Measurements from ENCODE around the gene CYFIP2.

The CYFIP2 gene

GRCh38 chr5:157258450-157258849 lies 7.5 kb upstream of the CYFIP2 start:
- DNase-seq (ENCODE audit: low read depth), result no peak

- DNase-seq (ENCODE audit: low read depth), result no peak
Measured at GRCh38 chr5:157259699-157260098, 6.2 kb upstream of the CYFIP2 start.

GRCh38 chr5:157263496-157264090 lies 2.3 kb upstream of the CYFIP2 start:
- no peak for DNase-seq (ENCODE audit: low read depth)

- DNase-seq (ENCODE audit: low read depth), result no peak
Measured at GRCh38 chr5:157266286-157267007, 524 bp downstream of the CYFIP2 start.

- no peak for DNase-seq (ENCODE audit: low read depth)
Measured at GRCh38 chr5:157267025-157267424, 1.1 kb downstream of the CYFIP2 start.

- no peak for DNase-seq (ENCODE audit: low read depth)
Measured at GRCh38 chr5:157267761-157268480, 2.0 kb downstream of the CYFIP2 start.

- no peak for DNase-seq (ENCODE audit: low read depth)
Measured at GRCh38 chr5:157269165-157269671, 3.3 kb downstream of the CYFIP2 start.

- DNase-seq (ENCODE audit: low read depth), result no peak
Measured at GRCh38 chr5:157269761-157270272, 3.9 kb downstream of the CYFIP2 start.

GRCh38 chr5:157270771-157271170 lies 4.8 kb downstream of the CYFIP2 start:
- no peak for DNase-seq (ENCODE audit: low read depth)

GRCh38 chr5:157271740-157272271 lies 5.9 kb downstream of the CYFIP2 start:
- peak; percentile 67 for DNase-seq (ENCODE audit: low read depth)

- DNase-seq (ENCODE audit: low read depth), result no peak
Measured at GRCh38 chr5:157273131-157273556, 7.2 kb downstream of the CYFIP2 start.

- no peak for DNase-seq (ENCODE audit: low read depth)
Measured at GRCh38 chr5:157275403-157275802, 9.5 kb downstream of the CYFIP2 start.

- DNase-seq (ENCODE audit: low read depth), result no peak
Measured at GRCh38 chr5:157278319-157279037, 12.6 kb downstream of the CYFIP2 start.

- no peak for DNase-seq (ENCODE audit: low read depth)
Measured at GRCh38 chr5:157279605-157280239, 13.8 kb downstream of the CYFIP2 start.

GRCh38 chr5:157280927-157281326 lies 15.0 kb downstream of the CYFIP2 start:
- no peak for DNase-seq (ENCODE audit: low read depth)

GRCh38 chr5:157282150-157282549 lies 16.2 kb downstream of the CYFIP2 start:
- DNase-seq (ENCODE audit: low read depth), result no peak

GRCh38 chr5:157283434-157283833 lies 17.5 kb downstream of the CYFIP2 start:
- no peak for DNase-seq (ENCODE audit: low read depth)

- no peak for DNase-seq (ENCODE audit: low read depth)
Measured at GRCh38 chr5:157284458-157285212, 18.7 kb downstream of the CYFIP2 start.

- no peak for DNase-seq (ENCODE audit: low read depth)
Measured at GRCh38 chr5:157285310-157286035, 19.6 kb downstream of the CYFIP2 start.

GRCh38 chr5:157286761-157287211 lies 20.9 kb downstream of the CYFIP2 start:
- no peak for DNase-seq (ENCODE audit: low read depth)

Measured in stimulated activated CD8-positive, alpha-beta memory T cell treated with anti-CD3 and anti-CD28 coated beads, Interleukin-12 subunit alpha, Interleukin-12 subunit beta, amount 100 ng/mL, for 1 hour (primary cell).